ENCODE data around the gene GADD45B. TPM values are rescaled to one million over a fixed set of nuclear protein-coding genes. Genes with fewer than 3 reads are reported as not detected.

The GADD45B gene
- total and polyA plus RNA-seq, 2 donors (not counting 3 experiments of a cell fraction or from before 2014, with no cell fraction given), result 61.3 to 267 TPM

- Histone ChIP-seq H3K9ac (replicated peaks; ENCODE audit: extremely low read depth, insufficient read depth, low read length) (no peak overlapping the region), H3K4me2 (ENCODE audit: insufficient read depth, low read length) (no peak overlapping the region), H4K20me1 (replicated peaks; ENCODE audit: control insufficient read depth, extremely low read depth, insufficient read depth, low read length) (no peaks in the 10 kb centered on the region), H3K4me3 (replicated peaks in 1 of 3; ENCODE audit: insufficient read depth in 1 of 3, low read depth in 1 of 3, low read length in 3 of 3) (no peak overlapping the region), H3K27ac (ENCODE audit: insufficient read depth, low read depth, low read length) (no peak overlapping the region), H3K9me3 (replicated peaks; ENCODE audit: control insufficient read depth, insufficient read depth, low read length) (no peaks in the 10 kb centered on the region), H3K79me2 (ENCODE audit: control insufficient read depth, insufficient read depth, low read length) (peaks cover 73% of the 10 kb centered on the region), H3K4me1 (ENCODE audit: control insufficient read depth, extremely low read depth, insufficient read depth, low read length) (no peaks in the 10 kb centered on the region), H3K9me1 (replicated peaks; ENCODE audit: control insufficient read depth, extremely low read depth, insufficient read depth, low read length) (no peaks in the 10 kb centered on the region), H2AFZ (ENCODE audit: low read depth, low read length) (no peak overlapping the region), H3K27me3 (ENCODE audit: control insufficient read depth in 2 of 2, insufficient read depth in 2 of 2, low read length in 2 of 2) (no peaks in the 10 kb centered on the region), H3K36me3 (ENCODE audit: control insufficient read depth in 2 of 2, extremely low read depth in 1 of 2, insufficient read depth in 2 of 2, low read length in 2 of 2) (peaks cover 2 to 18% of the 10 kb centered on the region in 2 experiments)
- POLR2A ChIA-PET, result interaction anchor here (1.0 kb wide), 1 partner anchor 33 kb away, joined by 5 read pairs; the partner anchor contains the start of gene GADD45B
- CTCF ChIA-PET, result no interaction called here
- DNase-seq (ENCODE audit: low read depth, low spot score) (no peak), FAIRE-seq (no peak)
- no TSS peak for BruUV-seq (replicated peaks)
- TF ChIP-seq FOS (IDR thresholded peaks at IDR 0.05; ENCODE audit: borderline replicate concordance, insufficient read depth, low read length), result no peak
- no peak for TF ChIP-seq POLR2A (IDR thresholded peaks at IDR 0.05; ENCODE audit: low read depth, low read length)
- TF ChIP-seq EZH2 (IDR thresholded peaks at IDR 0.05; ENCODE audit: borderline replicate concordance, low read depth, low read length, severe bottlenecking), result no peak
- TF ChIP-seq GATA2 (IDR thresholded peaks at IDR 0.05; ENCODE audit: insufficient read depth, insufficient read length, low read depth, low read length), result no peak
- TF ChIP-seq JUN (IDR thresholded peaks at IDR 0.05; ENCODE audit: borderline replicate concordance, insufficient read depth, insufficient read length, low read depth), result no peak
- TF ChIP-seq MYC (IDR thresholded peaks at IDR 0.05; ENCODE audit: low read depth, low read length), result no peak
- no peak for TF ChIP-seq MAX (IDR thresholded peaks at IDR 0.05; ENCODE audit: insufficient read depth, insufficient read length)
- dilution Hi-C loops (cut with MboI; ENCODE audit: extremely low pct_ligation_motif_present, low sequenced_read_pairs) (no loop called here), intact Hi-C loops (cut with micrococcal nuclease) (no loop called here)
Observed at GRCh38 chr19:2443116-2443784, 32.7 kb upstream of the GADD45B start.

- no peaks in the 10 kb centered on the region for H3K27me3 ChIP-seq (ENCODE audit: control insufficient read depth in 2 of 2, insufficient read depth in 2 of 2, low read length in 2 of 2)
- POLR2A ChIA-PET, result no interaction called here
- TF ChIP-seq MYC (IDR thresholded peaks at IDR 0.05; ENCODE audit: low read depth, low read length), result no peak
- no peak for TF ChIP-seq MAX (IDR thresholded peaks at IDR 0.05; ENCODE audit: insufficient read depth, insufficient read length)
- no peak for TF ChIP-seq GATA2 (IDR thresholded peaks at IDR 0.05; ENCODE audit: insufficient read depth, insufficient read length, low read depth, low read length)
- TF ChIP-seq POLR2AphosphoS5 (IDR thresholded peaks at IDR 0.05; ENCODE audit: insufficient read depth, low read depth, low read length), result no peak
- TF ChIP-seq FOS (IDR thresholded peaks at IDR 0.05; ENCODE audit: borderline replicate concordance, insufficient read depth, low read length), result no peak
- no peak for TF ChIP-seq JUN (IDR thresholded peaks at IDR 0.05; ENCODE audit: borderline replicate concordance, insufficient read depth, insufficient read length, low read depth)
- no peak for TF ChIP-seq CTCF (IDR thresholded peaks at IDR 0.05; ENCODE audit: extremely low read depth in 1 of 2, insufficient read depth in 1 of 2, low read depth in 1 of 2, low read length in 2 of 2)
- no peak for TF ChIP-seq POLR2A (IDR thresholded peaks at IDR 0.05; ENCODE audit: low read depth, low read length)
- TF ChIP-seq EZH2 (IDR thresholded peaks at IDR 0.05; ENCODE audit: borderline replicate concordance, low read depth, low read length, severe bottlenecking), result no peak
- H2AFZ ChIP-seq (ENCODE audit: low read depth, low read length), result no peak overlapping the region
- intact Hi-C loops (cut with micrococcal nuclease), result no loop called here
- H3K4me2 ChIP-seq (ENCODE audit: insufficient read depth, low read length), result no peak overlapping the region
- H3K36me3 ChIP-seq (ENCODE audit: control insufficient read depth in 2 of 2, extremely low read depth in 1 of 2, insufficient read depth in 2 of 2, low read length in 2 of 2), result peaks cover 0 to 16% of the 10 kb centered on the region in 2 experiments
- dilution Hi-C loops (cut with MboI; ENCODE audit: extremely low pct_ligation_motif_present, low sequenced_read_pairs), result no loop called here
- CTCF ChIA-PET, result interaction anchor here (1.0 kb wide), 1 partner anchor 16 kb away, joined by 3 read pairs; no protein-coding TSS in a partner anchor
- H3K79me2 ChIP-seq (ENCODE audit: control insufficient read depth, insufficient read depth, low read length), result peaks cover 76% of the 10 kb centered on the region
- no peak overlapping the region for H3K9ac ChIP-seq (replicated peaks; ENCODE audit: extremely low read depth, insufficient read depth, low read length)
- no peaks in the 10 kb centered on the region for H3K9me1 ChIP-seq (replicated peaks; ENCODE audit: control insufficient read depth, extremely low read depth, insufficient read depth, low read length)
- FAIRE-seq, result no peak
- no peaks in the 10 kb centered on the region for H3K4me1 ChIP-seq (ENCODE audit: control insufficient read depth, extremely low read depth, insufficient read depth, low read length)
- H4K20me1 ChIP-seq (replicated peaks; ENCODE audit: control insufficient read depth, extremely low read depth, insufficient read depth, low read length), result no peaks in the 10 kb centered on the region
- no peak for DNase-seq (ENCODE audit: low read depth, low spot score)
- no peaks in the 10 kb centered on the region for H3K9me3 ChIP-seq (replicated peaks; ENCODE audit: control insufficient read depth, insufficient read depth, low read length)
- H3K4me3 ChIP-seq (replicated peaks in 1 of 3; ENCODE audit: insufficient read depth in 1 of 3, low read depth in 1 of 3, low read length in 3 of 3), result no peak overlapping the region
- no TSS peak for BruUV-seq (replicated peaks)
- no peak overlapping the region for H3K27ac ChIP-seq (ENCODE audit: insufficient read depth, low read depth, low read length)
Observed at GRCh38 chr19:2443785-2444182, 32.1 kb upstream of the GADD45B start.

Data from endothelial cell of umbilical vein (primary cell).